SK-N-SH (cell line): ENCODE results near the gene GBX2. TPM values are rescaled to one million over a fixed set of nuclear protein-coding genes. Genes with fewer than 3 reads are reported as not detected.

Source experiments
- CTCF ChIA-PET: fragments of 300-600, 350-600 bp; formaldehyde crosslinking; extraction: SDS; loops from one replicate; lab custom pipeline; 2021; lab: Yijun Ruan, JAX
- POLR2A ChIA-PET: fragments of 350-600 bp; sonication (Branson Sonifier 250); formaldehyde crosslinking; extraction: SDS; loops from one replicate; lab custom pipeline; 2020; ENCODE audit warnings: antibody characterized with exemption, inconsistent platforms; lab: Yijun Ruan, JAX
- DNase-seq: peaks from one replicate; pipeline ENCODE4 v3.0.0; 2012
- H2AFZ ChIP-seq: fragments of 200-600 bp; sonication (generic); 2 replicates; pipeline ENCODE4 v1.8.1; 2016; ENCODE audit warnings: antibody characterized with exemption, mild to moderate bottlenecking, low read depth
- H3F3A ChIP-seq: fragments of 200-600 bp; sonication (generic); replicated peaks from 2 replicates; pipeline ENCODE3; 2016; ENCODE audit warnings: antibody characterized with exemption, mild to moderate bottlenecking; ENCODE audit not compliant: insufficient read depth
- H3K27ac ChIP-seq, 2 experiments: fragments of 200-500 bp in 1 of 2; fragments of 200-600 bp in 1 of 2; sonication (Bioruptor generic) in 1 of 2; sonication (generic), shearing (Covaris generic) in 1 of 2; 2 replicates each; pipeline versions ENCODE4 v1.5.1 to v1.6.1; 2014 to 2016; ENCODE audit warnings: low read depth in 2 of 2, inconsistent platforms in 1 of 2, low read length in 1 of 2, mild to moderate bottlenecking in 1 of 2, mixed read lengths in 1 of 2
- H3K27me3 ChIP-seq: fragments of 200-600 bp; sonication (generic), shearing (Covaris generic); 2 replicates; pipeline ENCODE4 v1.6.1; 2016; ENCODE audit warnings: mixed run types; ENCODE audit not compliant: insufficient read depth
- H3K36me3 ChIP-seq, 2 experiments: fragments of 200-500 bp in 1 of 2; fragments of 200-600 bp in 1 of 2; sonication (Bioruptor generic) in 1 of 2; sonication (generic) in 1 of 2; replicated peaks in 1 of 2; 2 replicates each; pipeline versions ENCODE3 to v1.5.1; 2014 to 2016; ENCODE audit warnings: low read length in 1 of 2, mild to moderate bottlenecking in 1 of 2; ENCODE audit not compliant: insufficient read depth in 2 of 2, control insufficient read depth in 1 of 2
- H3K4me1 ChIP-seq, 2 experiments: fragments of 200-500 bp in 1 of 2; fragments of 200-600 bp in 1 of 2; sonication (Bioruptor generic) in 1 of 2; sonication (generic), shearing (Covaris generic) in 1 of 2; 2 replicates each; pipeline versions ENCODE4 v1.5.1 to v1.6.1; 2014 to 2016; ENCODE audit warnings: low read depth in 1 of 2, low read length in 1 of 2, mixed run types in 1 of 2; ENCODE audit not compliant: insufficient read depth in 2 of 2, control insufficient read depth in 1 of 2
- H3K4me2 ChIP-seq: fragments of 200-600 bp; sonication (generic), shearing (Covaris generic); 2 replicates; pipeline ENCODE4 v1.6.1; 2017; ENCODE audit warnings: mixed run types
- H3K4me3 ChIP-seq, 2 experiments: fragments of 200-500 bp in 1 of 2; fragments of 200-600 bp in 1 of 2; sonication (Bioruptor generic) in 1 of 2; sonication (generic), shearing (Covaris generic) in 1 of 2; 2 replicates each; pipeline versions ENCODE4 v1.5.1 to v1.8.1; 2014 to 2016; ENCODE audit warnings: low read depth in 2 of 2, inconsistent platforms in 1 of 2, low read length in 1 of 2, mild to moderate bottlenecking in 1 of 2, mixed read lengths in 1 of 2, moderate library complexity in 1 of 2
- H3K79me2 ChIP-seq: fragments of 200-600 bp; sonication (generic); 2 replicates; pipeline ENCODE4 v1.8.1; 2017; ENCODE audit warnings: mild to moderate bottlenecking; ENCODE audit not compliant: insufficient read depth
- H3K9ac ChIP-seq: fragments of 200-600 bp; sonication (generic); 2 replicates; pipeline ENCODE4 v1.6.1; 2017; ENCODE audit warnings: mixed run types
- H3K9me2 ChIP-seq: fragments of 200-600 bp; sonication (generic); 2 replicates; pipeline ENCODE4 v1.6.1; 2017; ENCODE audit warnings: mixed run types
- H3K9me3 ChIP-seq: fragments of 200-600 bp; sonication (generic); 2 replicates; pipeline ENCODE4 v1.6.1; 2017; ENCODE audit warnings: mixed run types, mild to moderate bottlenecking, moderate library complexity
- H4K20me1 ChIP-seq: fragments of 200-600 bp; sonication (generic); 2 replicates; pipeline ENCODE4 v1.6.1; 2017; ENCODE audit warnings: mild to moderate bottlenecking, mixed run types; ENCODE audit not compliant: insufficient read depth
- CHD2 ChIP-seq: fragments of 150-350 bp; IDR thresholded peaks from 2 replicates; pipeline ENCODE4 v1.6.1; 2018; ENCODE audit warnings: low read length; ENCODE audit not compliant: partially characterized antibody
- EP300 ChIP-seq, 2 experiments: IDR thresholded peaks; 2 replicates each; pipeline versions ENCODE4 v1.4.0 to v1.6.1; 2012; ENCODE audit warnings: borderline replicate concordance in 1 of 2, low read depth in 1 of 2, low read length in 1 of 2
- MEF2A ChIP-seq: IDR thresholded peaks from 2 replicates; pipeline ENCODE4 v1.4.0; 2012; ENCODE audit warnings: low read depth, borderline replicate concordance
- RFX5 ChIP-seq: IDR thresholded peaks from 2 replicates; pipeline ENCODE4 v1.6.1; 2012; ENCODE audit warnings: mild to moderate bottlenecking, improper control_type of control experiment, low read length
- SIN3A ChIP-seq: IDR thresholded peaks from 2 replicates; pipeline ENCODE4 v1.6.1; 2012; ENCODE audit warnings: low read depth, mild to moderate bottlenecking, low read length, moderate library complexity, borderline replicate concordance
- SMC3 ChIP-seq: IDR thresholded peaks from 2 replicates; pipeline ENCODE4 v1.6.1; 2012; ENCODE audit warnings: low read depth, low read length, improper control_type of control experiment
- TAF1 ChIP-seq: IDR thresholded peaks from 2 replicates; pipeline ENCODE4 v1.6.1; 2012; ENCODE audit warnings: low read depth, mild to moderate bottlenecking, low read length, moderate library complexity, borderline replicate concordance
- YY1 ChIP-seq: IDR thresholded peaks from 2 replicates; pipeline ENCODE4 v1.4.0; 2012; ENCODE audit warnings: low read depth, mild to moderate bottlenecking
- WGBS: methylation state at CpG from one replicate; pipeline ENCODE4 v1.1.6; 2017; ENCODE audit warnings: low lambda C conversion rate; 5-methylcytosine and 5-hydroxymethylcytosine counted together
- polyA plus RNA-seq, 3 experiments: library from polyadenylated mRNA; depleted of rRNA; stranded (reverse); fragments of >200 nt; gene quantifications; 2 replicates each; pipeline ENCODE4 v1.2.3, GENCODE V29; 2012
- TF ChIP-seq, protein P1 (sequence below): fragments of 200-600 bp; sonication (generic); IDR thresholded peaks from 2 replicates; pipeline ENCODE4 v1.6.1; 2017; ENCODE audit warnings: antibody characterized with exemption, mild to moderate bottlenecking, moderate library complexity
- TF ChIP-seq, protein P2 (sequence below): IDR thresholded peaks from 2 replicates; pipeline ENCODE4 v1.4.0; 2012; ENCODE audit warnings: low read depth, borderline replicate concordance
- TF ChIP-seq, protein P3 (sequence below): fragments of 150-350 bp; IDR thresholded peaks from 2 replicates; pipeline ENCODE4 v1.6.1; 2017; ENCODE audit warnings: antibody characterized with exemption, low read length, low read depth, borderline replicate concordance
- TF ChIP-seq, protein P4 (sequence below): IDR thresholded peaks from 2 replicates; pipeline ENCODE4 v1.6.1; 2012; ENCODE audit warnings: mild to moderate bottlenecking, low read depth, low read length, moderate library complexity

Gene GBX2
- polyA plus RNA-seq, 1 of the 3 experiments (the other 2 are of a cell fraction), result 0.16 TPM

DNA sequence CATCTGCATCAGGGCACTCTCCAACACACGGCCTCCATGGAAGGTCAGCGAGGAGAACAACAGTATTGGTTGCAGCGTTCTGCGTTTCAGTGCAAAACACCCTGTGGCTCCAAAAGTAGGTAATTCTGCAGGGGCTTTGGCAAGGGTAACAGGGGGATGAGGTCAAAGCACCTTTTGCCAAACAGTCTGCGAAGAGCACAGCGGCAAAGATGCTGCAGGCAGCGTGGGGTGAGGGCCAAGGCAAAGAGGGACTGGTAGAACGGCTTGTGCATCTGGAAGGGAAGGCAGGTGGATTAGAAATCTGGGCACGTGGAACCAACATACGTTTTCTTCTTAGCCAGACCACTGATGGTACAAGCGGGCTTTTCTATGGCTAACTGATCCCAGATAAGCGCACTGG, 26.6 kb upstream of the GBX2 start (continued):
- TF ChIP-seq, protein P1, sequence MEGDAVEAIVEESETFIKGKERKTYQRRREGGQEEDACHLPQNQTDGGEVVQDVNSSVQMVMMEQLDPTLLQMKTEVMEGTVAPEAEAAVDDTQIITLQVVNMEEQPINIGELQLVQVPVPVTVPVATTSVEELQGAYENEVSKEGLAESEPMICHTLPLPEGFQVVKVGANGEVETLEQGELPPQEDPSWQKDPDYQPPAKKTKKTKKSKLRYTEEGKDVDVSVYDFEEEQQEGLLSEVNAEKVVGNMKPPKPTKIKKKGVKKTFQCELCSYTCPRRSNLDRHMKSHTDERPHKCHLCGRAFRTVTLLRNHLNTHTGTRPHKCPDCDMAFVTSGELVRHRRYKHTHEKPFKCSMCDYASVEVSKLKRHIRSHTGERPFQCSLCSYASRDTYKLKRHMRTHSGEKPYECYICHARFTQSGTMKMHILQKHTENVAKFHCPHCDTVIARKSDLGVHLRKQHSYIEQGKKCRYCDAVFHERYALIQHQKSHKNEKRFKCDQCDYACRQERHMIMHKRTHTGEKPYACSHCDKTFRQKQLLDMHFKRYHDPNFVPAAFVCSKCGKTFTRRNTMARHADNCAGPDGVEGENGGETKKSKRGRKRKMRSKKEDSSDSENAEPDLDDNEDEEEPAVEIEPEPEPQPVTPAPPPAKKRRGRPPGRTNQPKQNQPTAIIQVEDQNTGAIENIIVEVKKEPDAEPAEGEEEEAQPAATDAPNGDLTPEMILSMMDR, result no peak
- TF ChIP-seq, protein P2, sequence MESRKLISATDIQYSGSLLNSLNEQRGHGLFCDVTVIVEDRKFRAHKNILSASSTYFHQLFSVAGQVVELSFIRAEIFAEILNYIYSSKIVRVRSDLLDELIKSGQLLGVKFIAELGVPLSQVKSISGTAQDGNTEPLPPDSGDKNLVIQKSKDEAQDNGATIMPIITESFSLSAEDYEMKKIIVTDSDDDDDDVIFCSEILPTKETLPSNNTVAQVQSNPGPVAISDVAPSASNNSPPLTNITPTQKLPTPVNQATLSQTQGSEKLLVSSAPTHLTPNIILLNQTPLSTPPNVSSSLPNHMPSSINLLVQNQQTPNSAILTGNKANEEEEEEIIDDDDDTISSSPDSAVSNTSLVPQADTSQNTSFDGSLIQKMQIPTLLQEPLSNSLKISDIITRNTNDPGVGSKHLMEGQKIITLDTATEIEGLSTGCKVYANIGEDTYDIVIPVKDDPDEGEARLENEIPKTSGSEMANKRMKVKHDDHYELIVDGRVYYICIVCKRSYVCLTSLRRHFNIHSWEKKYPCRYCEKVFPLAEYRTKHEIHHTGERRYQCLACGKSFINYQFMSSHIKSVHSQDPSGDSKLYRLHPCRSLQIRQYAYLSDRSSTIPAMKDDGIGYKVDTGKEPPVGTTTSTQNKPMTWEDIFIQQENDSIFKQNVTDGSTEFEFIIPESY, result no peak

DNA sequence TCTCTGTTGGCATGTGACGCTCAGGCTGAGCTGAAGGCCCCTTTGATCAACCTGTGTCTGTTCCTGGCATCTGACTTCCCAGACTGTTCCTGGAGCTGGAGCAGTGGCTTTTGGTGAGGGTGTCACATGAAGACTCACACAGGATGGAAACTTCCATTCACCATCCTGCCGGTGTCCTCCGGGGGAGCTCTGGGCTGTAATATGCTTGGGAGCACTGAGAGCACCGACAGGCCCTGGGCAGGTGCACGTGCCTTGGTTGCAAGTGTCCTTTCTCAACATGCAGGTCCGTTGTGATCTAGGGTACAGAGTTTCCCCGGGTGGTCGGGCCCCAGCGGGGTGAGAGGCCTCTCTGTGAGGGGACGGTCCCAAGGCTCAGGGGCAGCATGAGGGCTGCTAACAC, 24.8 kb upstream of the GBX2 start:
- Histone ChIP-seq H3K9me2 (no peaks in the 10 kb centered on the region), H3K27ac (no peak overlapping the region), H3K79me2 (no peaks in the 10 kb centered on the region), H3K4me2 (no peak overlapping the region), H3K27me3 (no peaks in the 10 kb centered on the region), H4K20me1 (no peaks in the 10 kb centered on the region)
- 72% methylated on average over 10 of the region's 10 CpGs for WGBS
- no peak for DNase-seq
- TF ChIP-seq, protein P3, sequence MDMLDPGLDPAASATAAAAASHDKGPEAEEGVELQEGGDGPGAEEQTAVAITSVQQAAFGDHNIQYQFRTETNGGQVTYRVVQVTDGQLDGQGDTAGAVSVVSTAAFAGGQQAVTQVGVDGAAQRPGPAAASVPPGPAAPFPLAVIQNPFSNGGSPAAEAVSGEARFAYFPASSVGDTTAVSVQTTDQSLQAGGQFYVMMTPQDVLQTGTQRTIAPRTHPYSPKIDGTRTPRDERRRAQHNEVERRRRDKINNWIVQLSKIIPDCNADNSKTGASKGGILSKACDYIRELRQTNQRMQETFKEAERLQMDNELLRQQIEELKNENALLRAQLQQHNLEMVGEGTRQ, result no peak
- no peak for TF ChIP-seq CHD2
- TF ChIP-seq, protein P4, sequence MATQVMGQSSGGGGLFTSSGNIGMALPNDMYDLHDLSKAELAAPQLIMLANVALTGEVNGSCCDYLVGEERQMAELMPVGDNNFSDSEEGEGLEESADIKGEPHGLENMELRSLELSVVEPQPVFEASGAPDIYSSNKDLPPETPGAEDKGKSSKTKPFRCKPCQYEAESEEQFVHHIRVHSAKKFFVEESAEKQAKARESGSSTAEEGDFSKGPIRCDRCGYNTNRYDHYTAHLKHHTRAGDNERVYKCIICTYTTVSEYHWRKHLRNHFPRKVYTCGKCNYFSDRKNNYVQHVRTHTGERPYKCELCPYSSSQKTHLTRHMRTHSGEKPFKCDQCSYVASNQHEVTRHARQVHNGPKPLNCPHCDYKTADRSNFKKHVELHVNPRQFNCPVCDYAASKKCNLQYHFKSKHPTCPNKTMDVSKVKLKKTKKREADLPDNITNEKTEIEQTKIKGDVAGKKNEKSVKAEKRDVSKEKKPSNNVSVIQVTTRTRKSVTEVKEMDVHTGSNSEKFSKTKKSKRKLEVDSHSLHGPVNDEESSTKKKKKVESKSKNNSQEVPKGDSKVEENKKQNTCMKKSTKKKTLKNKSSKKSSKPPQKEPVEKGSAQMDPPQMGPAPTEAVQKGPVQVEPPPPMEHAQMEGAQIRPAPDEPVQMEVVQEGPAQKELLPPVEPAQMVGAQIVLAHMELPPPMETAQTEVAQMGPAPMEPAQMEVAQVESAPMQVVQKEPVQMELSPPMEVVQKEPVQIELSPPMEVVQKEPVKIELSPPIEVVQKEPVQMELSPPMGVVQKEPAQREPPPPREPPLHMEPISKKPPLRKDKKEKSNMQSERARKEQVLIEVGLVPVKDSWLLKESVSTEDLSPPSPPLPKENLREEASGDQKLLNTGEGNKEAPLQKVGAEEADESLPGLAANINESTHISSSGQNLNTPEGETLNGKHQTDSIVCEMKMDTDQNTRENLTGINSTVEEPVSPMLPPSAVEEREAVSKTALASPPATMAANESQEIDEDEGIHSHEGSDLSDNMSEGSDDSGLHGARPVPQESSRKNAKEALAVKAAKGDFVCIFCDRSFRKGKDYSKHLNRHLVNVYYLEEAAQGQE, result no peak
- no peak for TF ChIP-seq MEF2A
- TF ChIP-seq TAF1, result no peak
- TF ChIP-seq EP300 (IDR thresholded peaks at IDR 0.05; ENCODE audit: borderline replicate concordance in 1 of 2, low read depth in 1 of 2, low read length in 1 of 2), result no peak
- no peak for TF ChIP-seq RFX5
- no peak for TF ChIP-seq SMC3
- TF ChIP-seq SIN3A, result no peak
- no peak for TF ChIP-seq YY1
- TF ChIP-seq, all 33 proteins: peak for 0
- H2AFZ ChIP-seq, result no peak overlapping the region
- H3K4me1 ChIP-seq, result no peaks in the 10 kb centered on the region
- CTCF ChIA-PET, result interaction anchor here (0.9 to 1.3 kb wide), 3 partner anchors 16 to 414 kb away, joined by 3 to 4 read pairs (median 3); no protein-coding TSS in a partner anchor
- H3F3A ChIP-seq, result no peaks in the 10 kb centered on the region
- H3K9ac ChIP-seq, result no peak overlapping the region
- no peaks in the 10 kb centered on the region for H3K9me3 ChIP-seq
- POLR2A ChIA-PET, result no interaction called here
- H3K36me3 ChIP-seq, result no peaks in the 10 kb centered on the region
- no peak overlapping the region for H3K4me3 ChIP-seq
